ENCODE data around the gene SLC25A43.

- TF ChIP-seq POLR2A (IDR thresholded peaks at IDR 0.05) (no peak), CTCF (IDR thresholded peaks at IDR 0.05) (no peak)
Observed at GRCh38 chrX:119382606-119383005, 16.5 kb upstream of the SLC25A43 start.

Measured in gastroesophageal sphincter (tissue), 3 donors.